Spleen (tissue), 11 donors: ENCODE measurements around the gene ADORA2B. TPM values are rescaled to one million over a fixed set of nuclear protein-coding genes. Genes with fewer than 3 reads are reported as not detected.
"Not testable (repeated sequence)": the region's sequence is repeated elsewhere in the genome, so short reads cannot be mapped to it uniquely, and the experiment has no call there.

Experiments used
- DNase-seq: peaks from one replicate; pipeline ENCODE4 v3.0.0-alpha.2; 2020
- H3K27ac ChIP-seq, 8 donors: fragments of 200-600 bp; sonication (generic) in 7 of 8; 1 replicate in 4 of 8; 2 replicates in 4 of 8; pipeline versions ENCODE4 v1.5.0 to v1.8.0; 2016 to 2021; ENCODE audit warnings: inconsistent platforms in 4 of 8, mild to moderate bottlenecking in 4 of 8, moderate library complexity in 1 of 8
- H3K27me3 ChIP-seq, 7 donors: fragments of 200-600 bp; sonication (generic) in 6 of 7; replicated peaks in 1 of 7; 1 replicate in 4 of 7; 2 replicates in 3 of 7; pipeline versions ENCODE4 v1.5.0 to v1.8.0; 2016 to 2021; ENCODE audit warnings: inconsistent platforms in 3 of 7, mild to moderate bottlenecking in 1 of 7
- H3K36me3 ChIP-seq, 6 donors: fragments of 200-600 bp; sonication (generic) in 5 of 6; 1 replicate in 4 of 6; 2 replicates in 2 of 6; pipeline versions ENCODE4 v1.5.0 to v1.8.0; 2016 to 2021; ENCODE audit warnings: inconsistent platforms in 2 of 6
- H3K4me1 ChIP-seq, 6 donors: fragments of 200-600 bp; sonication (generic) in 5 of 6; 1 replicate in 3 of 6; 2 replicates in 3 of 6; pipeline versions ENCODE4 v1.5.0 to v1.8.0; 2016 to 2021; ENCODE audit warnings: inconsistent platforms in 3 of 6
- H3K4me3 ChIP-seq, 8 donors: fragments of 200-600 bp; sonication (generic) in 7 of 8; 1 replicate in 4 of 8; 2 replicates in 4 of 8; pipeline versions ENCODE4 v1.5.0 to v1.8.0; 2016 to 2021; ENCODE audit warnings: inconsistent platforms in 4 of 8, mild to moderate bottlenecking in 4 of 8, moderate library complexity in 2 of 8
- H3K9me3 ChIP-seq, 8 donors: fragments of 200-600 bp; sonication (generic) in 7 of 8; 1 replicate in 4 of 8; 2 replicates in 4 of 8; pipeline versions ENCODE4 v1.5.0 to v1.8.0; 2016 to 2021; ENCODE audit warnings: inconsistent platforms in 4 of 8
- POLR2A ChIP-seq, 3 donors: fragments of 450-650 bp; IDR thresholded peaks; one replicate each; pipeline ENCODE4 v1.5.1; 2017; ENCODE audit warnings: antibody characterized with exemption in 3 of 3, mild to moderate bottlenecking in 1 of 3
- POLR2AphosphoS5 ChIP-seq, 3 donors: sonication (generic); formaldehyde crosslinking; IDR thresholded peaks; one replicate each; pipeline ENCODE4 v1.5.1; 2017; ENCODE audit warnings: antibody characterized with exemption in 3 of 3
- WGBS, 5 donors: extraction: QIAGEN DNeasy Blood & Tissue Kit in 3 of 5; methylation state at CpG; one replicate each; pipeline versions ENCODE4 v1.1.5 to v1.1.7; 2013 to 2018; 5-methylcytosine and 5-hydroxymethylcytosine counted together
- intact Hi-C: fragments of 100-400 bp; cut with DNase I; formaldehyde crosslinking; loops from one replicate; pipeline ENCODE4 v1.15.0; 2023; ENCODE audit warnings: low total_unique reads
- polyA plus RNA-seq, 3 donors: library from polyadenylated mRNA; stranded (reverse); fragments of 200-250 nt; gene quantifications; one replicate each; pipeline ENCODE4 v1.2.1, GENCODE V29; 2013
- total RNA-seq, 7 donors: library from RNA; depleted of rRNA in 3 of 7; stranded (reverse); fragments of >200 nt in 3 of 7; fragmentation: NEBNext Ultra II Directional in 4 of 7; extraction: Animal tissue kit (Norgen Biotek cat#: 25700) in 4 of 7; gene quantifications; one replicate each; pipeline versions ENCODE4 v1.1.0 to v1.2.1, GENCODE V29; 2016 to 2021
- TF ChIP-seq, protein P1 (sequence below), 11 experiments: fragments of 200-600 bp in 7 of 11; fragments of 450-650 bp in 4 of 11; sonication (generic) in 4 of 11; IDR thresholded peaks in 8 of 11; conservative IDR thresholded peaks in 3 of 11; 1 replicate in 7 of 11; 2 replicates in 4 of 11; pipeline versions ENCODE4 v1.4.0 to v1.8.0; 2016 to 2021; ENCODE audit warnings: antibody characterized with exemption in 11 of 11, inconsistent platforms in 4 of 11, mild to moderate bottlenecking in 1 of 11
- donor health status: healthy with polysubstance abuse.
- donor health status: DM: no; HTN: no; CAD: no; lungs with moderate emphysema.
- donor health status: DM: no; HTN: no; CAD: no.
- donor health status: Bipolar disorder and iron deficiency.
- donor health status: healthy.
- donor health status: DM: no; HTN: no; CAD: no.
- donor health status: DM: yes; HTN: yes; CAD: no.

Gene ADORA2B
- total and polyA plus RNA-seq, 10 donors: 0.13 to 2.7 (median 0.77) TPM; not detected in 2

DNA sequence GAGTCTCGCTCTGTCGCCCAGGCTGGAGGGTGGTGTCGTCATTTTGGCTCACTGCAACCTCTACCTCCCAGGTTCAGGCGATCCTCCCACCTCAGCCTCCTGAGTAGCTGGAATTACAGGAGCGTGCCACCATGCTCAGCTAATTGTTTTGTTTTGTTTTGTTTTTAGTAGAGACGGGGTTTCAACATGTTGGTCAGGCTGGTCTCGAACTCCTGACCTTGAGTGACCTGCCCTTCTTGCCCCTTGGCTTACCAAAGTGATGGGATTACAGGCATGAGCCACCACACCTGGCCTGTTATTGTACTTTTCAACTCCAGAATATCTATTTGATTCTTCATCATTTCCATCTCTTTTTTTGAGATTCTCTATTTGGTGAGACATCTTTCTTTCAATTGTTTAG lies 9.0 kb upstream of the ADORA2B start:
- intact Hi-C loops: no loop called here

DNA sequence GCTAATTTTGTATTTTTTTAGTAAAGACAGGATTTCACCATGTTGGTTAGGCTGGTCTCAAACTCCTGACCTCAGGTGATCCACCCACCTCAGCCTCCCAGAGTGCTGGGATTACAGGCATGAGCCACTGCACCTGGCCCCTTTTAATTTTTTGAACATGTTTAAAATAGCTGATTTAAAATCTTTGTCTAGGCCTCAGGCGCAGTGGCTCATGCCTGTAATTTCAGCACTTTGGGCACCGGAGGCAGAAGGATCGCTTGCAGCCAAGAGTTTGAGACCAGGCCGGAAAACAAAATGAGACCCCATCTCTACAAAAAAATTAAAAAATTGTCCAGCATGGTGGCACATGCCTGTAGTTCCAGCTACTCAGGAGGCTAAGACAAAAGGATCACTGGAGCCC lies 8.4 kb upstream of the ADORA2B start:
- intact Hi-C loops, H3K36me3 ChIP-seq, DNase-seq, H3K4me3 ChIP-seq, H3K27ac ChIP-seq, H3K4me1 ChIP-seq, H3K27me3 ChIP-seq, H3K9me3 ChIP-seq: not testable (repeated sequence)
- 96 to 99% (median 97%) methylated on average over 4 of the region's 4 CpGs for WGBS, 5 donors

More for the DNA sequence above, 9.0 kb upstream of the ADORA2B start:
- H3K9me3 ChIP-seq: no peaks in the 10 kb centered on the region
- no peak overlapping the region for H3K27ac ChIP-seq
- DNase-seq: no peak
- no peaks in the 10 kb centered on the region for H3K27me3 ChIP-seq
- H3K4me1 ChIP-seq: no peaks in the 10 kb centered on the region
- no peaks in the 10 kb centered on the region for H3K36me3 ChIP-seq
- TF ChIP-seq POLR2A (IDR thresholded peaks at IDR 0.05) (no peak), POLR2AphosphoS5 (IDR thresholded peaks at IDR 0.05) (no peak)
- TF ChIP-seq, protein P1, sequence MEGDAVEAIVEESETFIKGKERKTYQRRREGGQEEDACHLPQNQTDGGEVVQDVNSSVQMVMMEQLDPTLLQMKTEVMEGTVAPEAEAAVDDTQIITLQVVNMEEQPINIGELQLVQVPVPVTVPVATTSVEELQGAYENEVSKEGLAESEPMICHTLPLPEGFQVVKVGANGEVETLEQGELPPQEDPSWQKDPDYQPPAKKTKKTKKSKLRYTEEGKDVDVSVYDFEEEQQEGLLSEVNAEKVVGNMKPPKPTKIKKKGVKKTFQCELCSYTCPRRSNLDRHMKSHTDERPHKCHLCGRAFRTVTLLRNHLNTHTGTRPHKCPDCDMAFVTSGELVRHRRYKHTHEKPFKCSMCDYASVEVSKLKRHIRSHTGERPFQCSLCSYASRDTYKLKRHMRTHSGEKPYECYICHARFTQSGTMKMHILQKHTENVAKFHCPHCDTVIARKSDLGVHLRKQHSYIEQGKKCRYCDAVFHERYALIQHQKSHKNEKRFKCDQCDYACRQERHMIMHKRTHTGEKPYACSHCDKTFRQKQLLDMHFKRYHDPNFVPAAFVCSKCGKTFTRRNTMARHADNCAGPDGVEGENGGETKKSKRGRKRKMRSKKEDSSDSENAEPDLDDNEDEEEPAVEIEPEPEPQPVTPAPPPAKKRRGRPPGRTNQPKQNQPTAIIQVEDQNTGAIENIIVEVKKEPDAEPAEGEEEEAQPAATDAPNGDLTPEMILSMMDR (IDR thresholded peaks at IDR 0.05 in 8 of 11, conservative IDR thresholded peaks at IDR 0.05 in 3 of 11): no peak
- 90 to 97% (median 95%) methylated on average over 7 of the region's 7 CpGs for WGBS, 5 donors
- H3K4me3 ChIP-seq: no peak overlapping the region

DNA sequence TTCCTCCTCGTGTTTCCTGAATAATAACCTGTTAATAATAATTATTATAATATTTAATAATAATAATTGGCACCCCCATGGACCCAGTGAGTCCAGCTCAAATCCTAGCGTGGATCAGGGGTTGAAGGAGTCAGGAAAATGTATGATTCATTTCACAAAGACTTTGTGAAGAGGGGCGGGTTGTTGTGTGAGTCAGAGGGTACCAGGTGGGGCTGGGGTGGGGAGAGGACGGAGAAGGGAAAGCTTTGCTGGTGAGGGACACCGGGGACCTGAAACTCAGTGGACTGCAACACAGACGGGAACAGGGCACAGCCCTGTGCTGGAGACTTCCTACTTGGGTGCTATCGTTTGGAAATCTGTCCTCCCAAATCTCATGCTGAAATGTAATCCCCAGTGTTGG lies 3.1 kb upstream of the ADORA2B start:
- no peak overlapping the region for H3K4me3 ChIP-seq
- no peak for TF ChIP-seq POLR2AphosphoS5 (IDR thresholded peaks at IDR 0.05)

DNA sequence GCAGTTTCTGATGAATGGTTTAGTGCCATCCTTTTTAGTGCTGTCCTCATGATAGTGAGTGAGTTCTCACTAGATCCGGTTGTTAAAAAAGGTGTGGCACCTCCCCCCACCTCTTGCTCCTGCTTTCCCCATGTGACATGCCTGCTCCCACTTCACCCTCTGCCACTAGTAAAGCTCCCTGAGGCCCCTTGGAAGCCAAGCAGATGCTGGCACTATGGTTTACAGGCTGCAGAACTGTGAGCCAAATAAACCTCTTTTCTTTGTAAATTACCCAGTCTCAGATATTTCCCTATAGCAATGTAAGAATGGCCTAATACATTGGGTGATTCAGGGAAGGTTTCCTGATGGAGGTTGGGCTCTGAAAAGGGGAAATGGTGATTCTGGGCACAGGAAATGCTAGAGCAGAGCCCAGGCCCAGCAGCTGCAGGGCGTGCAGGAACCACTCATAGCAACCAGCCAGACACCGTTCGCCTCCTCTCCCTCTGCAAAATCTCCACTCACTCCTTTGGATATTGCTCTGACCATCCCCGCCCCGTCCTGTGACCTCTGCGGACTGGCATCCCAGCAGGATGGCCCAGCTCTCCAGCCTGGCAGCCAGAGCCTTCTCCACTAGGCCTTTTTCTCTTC lies 2.6 kb upstream of the ADORA2B start:
- DNase-seq: no peak
- Histone ChIP-seq H3K9me3 (no peaks in the 10 kb centered on the region), H3K4me1 (peaks cover 15 to 52% (median 33%) of the 10 kb centered on the region in 6 donors), H3K27ac (peak overlapping the region in 1 of 8 donors; percentile 38), H3K36me3 (no peaks in the 10 kb centered on the region), H3K27me3 (peaks cover 0 to 47% (median 21%) of the 10 kb centered on the region in 7 donors), H3K4me3 (no peak overlapping the region)
- TF ChIP-seq POLR2AphosphoS5 (IDR thresholded peaks at IDR 0.05): no peak
- TF ChIP-seq POLR2A (IDR thresholded peaks at IDR 0.05): no peak
- TF ChIP-seq, protein P1 (IDR thresholded peaks at IDR 0.05 in 8 of 11, conservative IDR thresholded peaks at IDR 0.05 in 3 of 11): no peak
- 60 to 80% (median 70%) methylated on average over 6 to 7 of the region's 7 CpGs for WGBS, 5 donors
- intact Hi-C loops: no loop called here

More for the DNA sequence above, 3.1 kb upstream of the ADORA2B start:
- intact Hi-C loops: no loop called here
- Histone ChIP-seq H3K9me3 (no peaks in the 10 kb centered on the region), H3K36me3 (no peaks in the 10 kb centered on the region), H3K4me1 (peaks cover 15 to 48% (median 33%) of the 10 kb centered on the region in 6 donors), H3K27me3 (peaks cover 0 to 41% (median 21%) of the 10 kb centered on the region in 7 donors), H3K27ac (no peak overlapping the region)
- no peak for DNase-seq
- WGBS, 5 donors: 76 to 87% (median 84%) methylated on average over 7 of the region's 7 CpGs

DNA sequence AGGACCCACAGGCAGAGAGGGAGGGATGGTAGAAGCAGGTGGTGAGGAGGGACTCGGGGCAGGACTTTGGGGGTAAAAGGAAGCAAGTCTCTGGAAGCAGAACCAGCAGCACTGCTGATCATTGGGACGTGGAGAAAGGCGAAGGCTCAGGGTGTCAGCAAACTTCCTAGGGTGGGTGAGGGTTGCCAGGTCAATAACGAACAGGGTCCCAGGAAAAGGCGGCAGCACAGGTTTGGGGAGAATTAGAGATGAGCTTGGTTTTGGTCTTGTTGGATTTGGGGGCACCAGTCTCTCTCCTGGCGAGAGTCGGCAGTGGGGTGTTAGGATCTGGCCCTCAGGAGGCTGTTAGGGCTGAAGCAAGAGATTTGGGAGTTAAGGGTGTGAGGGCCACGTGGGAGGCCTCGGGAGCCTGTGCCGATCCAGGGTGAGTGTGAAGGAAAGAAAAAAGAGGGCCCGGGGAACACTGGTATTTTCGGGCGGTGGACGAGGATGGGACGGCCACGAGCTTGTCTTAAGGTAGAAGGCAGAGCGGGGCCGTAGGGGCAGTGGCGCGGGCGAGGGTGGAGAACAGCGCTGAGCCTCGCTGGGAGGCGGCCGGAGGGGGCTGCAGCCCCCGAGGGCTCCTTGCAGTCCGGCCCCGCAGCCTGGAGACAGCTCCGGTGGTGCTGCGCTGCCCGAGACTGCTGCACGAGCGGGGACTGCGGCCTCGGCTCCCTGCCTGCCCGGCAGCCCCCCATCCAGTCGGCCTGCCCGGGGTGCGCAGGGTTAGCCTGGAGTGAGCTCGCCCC lies 765 bp upstream of the ADORA2B start:
- TF ChIP-seq POLR2AphosphoS5 (IDR thresholded peaks at IDR 0.05) (no peak), POLR2A (IDR thresholded peaks at IDR 0.05) (no peak)
- TF ChIP-seq, protein P1 (IDR thresholded peaks at IDR 0.05 in 8 of 11, conservative IDR thresholded peaks at IDR 0.05 in 3 of 11): no peak
- Histone ChIP-seq H3K27ac (peak overlapping the region in 2 of 8 donors; percentile 26 to 38), H3K4me1 (peaks cover 15 to 52% (median 33%) of the 10 kb centered on the region in 6 donors), H3K27me3 (peaks cover 0 to 56% (median 21%) of the 10 kb centered on the region in 7 donors), H3K4me3 (peak overlapping the region; percentile 31 to 80 (median 56)), H3K36me3 (no peaks in the 10 kb centered on the region), H3K9me3 (no peaks in the 10 kb centered on the region)
- WGBS, 5 donors: 20 to 36% (median 27%) methylated on average over 26 to 40 of the region's 40 CpGs
- DNase-seq: no peak
- intact Hi-C loops: no loop called here
